HG03520 (cell line): Measurements from ENCODE around the gene NAALADL1.
"Not testable (repeated sequence)": the region's sequence is repeated elsewhere in the genome, so short reads cannot be mapped to it uniquely, and the experiment has no call there.

Source experiments
- ATAC-seq: cut with Tn5 transposase; IDR thresholded peaks from one replicate; pipeline ENCODE4 v1.9.1; 2021; ENCODE audit warnings: mild to moderate bottlenecking, moderate library complexity; ENCODE audit not compliant: unreplicated experiment

The NAALADL1 gene

GRCh38 chr11:65055538-65055937, 2.8 kb downstream of the NAALADL1 start:
- no peak for ATAC-seq

- no peak for ATAC-seq
These were observed 4.4 kb downstream of the NAALADL1 start for GRCh38 chr11:65053827-65054508.

- no peak for ATAC-seq
These were observed 6.9 kb downstream of the NAALADL1 start for GRCh38 chr11:65051398-65051858.

GRCh38 chr11:65047581-65048422, 10.6 kb downstream of the NAALADL1 start:
- ATAC-seq = no peak

- no peak for ATAC-seq
These were observed 12.6 kb downstream of the NAALADL1 start for GRCh38 chr11:65045728-65046127.

- ATAC-seq = no peak
These were observed 13.3 kb downstream of the NAALADL1 start for GRCh38 chr11:65045061-65045460.

- ATAC-seq = no peak
These were observed 14.4 kb downstream of the NAALADL1 start for GRCh38 chr11:65043881-65044501.

- ATAC-seq = no peak
These were observed 15.5 kb downstream of the NAALADL1 start for GRCh38 chr11:65042891-65043290.

- ATAC-seq = peak; percentile 81
These were observed 17.3 kb downstream of the NAALADL1 start, which contains the start of gene SAC3D1 for GRCh38 chr11:65040847-65041622. Gene SAC3D1, plus strand, starts transcription at chr11:65041210. Its CDS starts 83 bp downstream, at chr11:65041293.

- ATAC-seq = no peak
These were observed 17.9 kb downstream of the NAALADL1 start for GRCh38 chr11:65040520-65040846.

- ATAC-seq = no peak
These were observed 21.4 kb downstream of the NAALADL1 start for GRCh38 chr11:65036931-65037330.

GRCh38 chr11:65035579-65035978, 22.8 kb downstream of the NAALADL1 start:
- no peak for ATAC-seq

GRCh38 chr11:65034423-65034822, 23.9 kb downstream of the NAALADL1 start:
- ATAC-seq = no peak

- no peak for ATAC-seq
These were observed 26.1 kb downstream of the NAALADL1 start for GRCh38 chr11:65032216-65032615.

GRCh38 chr11:65027213-65028067, 30.9 kb downstream of the NAALADL1 start, which contains the start of gene SNX15:
Gene SNX15, plus strand, starts transcription at chr11:65027439. Its CDS starts 99 bp downstream, at chr11:65027538.
- peak; percentile 80 for ATAC-seq

GRCh38 chr11:65026810-65027209, 31.5 kb downstream of the NAALADL1 start:
- ATAC-seq = no peak

- not testable (repeated sequence) for ATAC-seq
These were observed 34.9 kb downstream of the NAALADL1 start for GRCh38 chr11:65023502-65023901.

GRCh38 chr11:65021509-65021908, 36.8 kb downstream of the NAALADL1 start:
- no peak for ATAC-seq

- ATAC-seq = no peak
These were observed 37.4 kb downstream of the NAALADL1 start for GRCh38 chr11:65021003-65021402.

- ATAC-seq = no peak
These were observed 38.5 kb downstream of the NAALADL1 start for GRCh38 chr11:65019824-65020223.
